Neural cell (in vitro differentiated cells): ENCODE measurements around the gene RASSF4.

Source experiments
- CTCF ChIP-seq: fragments of 450-650 bp; IDR thresholded peaks from 2 replicates; pipeline ENCODE4 v1.5.1; 2014; ENCODE audit warnings: antibody characterized with exemption, mild to moderate bottlenecking, moderate library complexity; ENCODE audit not compliant: poor library complexity, severe bottlenecking
- EP300 ChIP-seq: fragments of 450-650 bp; conservative IDR thresholded peaks from 2 replicates; pipeline ENCODE4 v1.6.1; 2014; ENCODE audit warnings: antibody characterized with exemption, mild to moderate bottlenecking, moderate library complexity; ENCODE audit not compliant: poor library complexity, severe bottlenecking
- EZH2 ChIP-seq: fragments of 200-600, 300-800 bp; shearing (Covaris generic), sonication (generic); IDR thresholded peaks from 2 replicates; pipeline ENCODE4 v1.6.1; 2014; ENCODE audit warnings: antibody characterized with exemption, low read length, borderline replicate concordance, mild to moderate bottlenecking; ENCODE audit not compliant: insufficient read depth, poor library complexity, severe bottlenecking
- MXI1 ChIP-seq: fragments of 450-650 bp; conservative IDR thresholded peaks from 2 replicates; pipeline ENCODE4 v1.6.1; 2014; ENCODE audit warnings: antibody characterized with exemption, mild to moderate bottlenecking; ENCODE audit not compliant: poor library complexity, severe bottlenecking
- POLR2AphosphoS5 ChIP-seq: IDR thresholded peaks from 2 replicates; pipeline ENCODE4 v1.6.1; 2012
- RAD21 ChIP-seq: fragments of 450-650 bp; conservative IDR thresholded peaks from 2 replicates; pipeline ENCODE4 v1.6.1; 2014; ENCODE audit warnings: antibody characterized with exemption, mild to moderate bottlenecking, moderate library complexity
- REST ChIP-seq: IDR thresholded peaks from 2 replicates; pipeline ENCODE4 v1.6.1; 2012; ENCODE audit warnings: borderline replicate concordance
- SMC3 ChIP-seq: fragments of 450-650 bp; conservative IDR thresholded peaks from 2 replicates; pipeline ENCODE4 v1.6.1; 2014; ENCODE audit warnings: antibody characterized with exemption, mild to moderate bottlenecking, moderate library complexity; ENCODE audit not compliant: poor library complexity
- TAF1 ChIP-seq: IDR thresholded peaks from 2 replicates; pipeline ENCODE4 v1.6.1; 2012; ENCODE audit warnings: low read depth

GRCh38 chr10:44958196-44958897, 1.3 kb upstream of the RASSF4 start:
- TF ChIP-seq CTCF (no peak), RAD21 (no peak), EP300 (no peak), POLR2AphosphoS5 (no peak), EZH2 (no peak), REST (no peak), MXI1 (no peak), TAF1 (no peak), SMC3 (no peak)
